ENCODE measurements around the gene VEZF1.

VEZF1 gene

GRCh38 chr17:57947369-57947768 is 40.7 kb downstream of the VEZF1 start:
- no peak for DNase-seq

DNA sequence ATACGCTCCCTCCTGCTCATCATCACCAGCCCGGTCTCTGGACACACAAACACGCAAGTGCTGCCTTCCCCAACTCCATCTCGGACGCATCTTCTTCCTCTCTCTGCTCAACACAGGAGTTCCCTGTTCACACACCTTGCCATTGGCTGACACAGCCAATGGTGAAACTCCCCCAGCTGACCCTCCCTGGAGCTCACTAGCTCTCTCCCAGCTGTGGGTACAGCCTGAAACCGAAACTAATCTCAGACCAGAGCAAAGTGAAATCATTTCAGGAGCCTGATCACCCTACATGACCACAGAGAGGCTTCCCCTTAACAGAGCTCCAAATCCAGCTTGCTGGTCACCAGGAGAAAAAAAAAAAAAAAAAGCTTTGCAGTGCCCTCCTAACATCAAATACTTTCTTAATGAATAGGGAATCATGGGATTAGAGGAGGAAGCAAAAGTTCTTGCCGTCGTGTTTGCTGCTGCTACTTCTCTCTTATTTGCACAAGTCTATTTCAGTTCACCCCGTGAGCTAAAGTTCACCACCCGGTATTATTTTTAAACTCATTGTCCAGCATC is 41.2 kb downstream of the VEZF1 start:
- DNase-seq = no peak

DNA sequence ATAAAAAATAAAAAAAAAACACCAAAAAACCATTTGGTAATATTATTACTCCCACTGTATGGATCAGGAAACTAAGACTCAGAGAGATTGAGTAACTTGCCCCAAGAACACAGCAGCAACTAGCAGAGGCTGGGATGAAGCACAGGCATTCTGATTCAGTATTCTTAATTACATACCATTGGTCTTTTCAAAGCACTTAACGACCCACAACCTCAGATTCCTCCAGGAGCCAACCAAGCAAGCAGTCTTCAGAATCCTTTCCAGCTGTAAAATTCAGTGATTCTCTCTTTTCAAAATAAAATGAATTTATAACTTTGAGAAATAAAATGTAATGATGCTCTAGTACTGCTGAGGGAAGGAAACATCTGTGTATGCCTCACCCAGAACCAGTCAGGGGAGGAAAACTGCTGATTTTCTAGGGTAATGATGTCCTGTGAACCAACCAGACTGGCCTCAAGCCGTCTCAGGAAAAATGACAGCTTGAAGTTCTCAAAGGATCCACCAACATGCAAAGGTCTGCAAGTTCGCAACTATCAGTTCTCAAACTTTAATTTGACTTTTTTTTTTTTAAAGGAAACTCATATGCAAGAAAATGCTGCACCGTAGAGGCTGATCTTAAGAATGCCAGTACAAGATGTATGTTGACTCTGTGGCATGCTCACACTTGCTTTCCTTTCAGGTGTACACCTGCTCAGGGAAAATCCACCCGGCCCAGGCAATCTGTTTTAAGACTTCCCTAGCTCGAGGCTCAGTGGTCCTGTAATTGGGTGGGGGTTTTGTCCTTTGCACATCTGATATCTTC is 41.9 kb downstream of the VEZF1 start:
- no peak for DNase-seq

DNA sequence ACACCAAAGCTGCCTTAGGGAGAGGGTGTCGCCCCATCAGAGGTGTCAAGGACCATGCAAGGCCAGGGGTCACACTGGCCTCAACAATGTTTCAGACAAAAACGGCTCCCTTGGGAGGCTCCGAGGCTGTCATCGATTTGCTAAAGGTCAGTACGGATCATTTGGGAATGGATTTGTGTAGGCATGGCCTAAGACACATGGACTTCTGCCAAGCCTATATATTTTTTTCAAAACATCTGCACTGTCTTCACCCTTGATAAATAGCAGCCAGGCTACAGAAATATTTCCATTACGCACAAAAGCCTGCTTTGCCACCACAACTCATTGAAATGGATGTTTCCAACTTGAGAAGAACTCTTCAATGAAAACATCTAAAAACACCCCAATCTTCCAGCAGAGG is 43.1 kb downstream of the VEZF1 start:
- no peak for DNase-seq

- no peak for DNase-seq
Measured at GRCh38 chr17:57943645-57944044, 44.4 kb downstream of the VEZF1 start.

DNA sequence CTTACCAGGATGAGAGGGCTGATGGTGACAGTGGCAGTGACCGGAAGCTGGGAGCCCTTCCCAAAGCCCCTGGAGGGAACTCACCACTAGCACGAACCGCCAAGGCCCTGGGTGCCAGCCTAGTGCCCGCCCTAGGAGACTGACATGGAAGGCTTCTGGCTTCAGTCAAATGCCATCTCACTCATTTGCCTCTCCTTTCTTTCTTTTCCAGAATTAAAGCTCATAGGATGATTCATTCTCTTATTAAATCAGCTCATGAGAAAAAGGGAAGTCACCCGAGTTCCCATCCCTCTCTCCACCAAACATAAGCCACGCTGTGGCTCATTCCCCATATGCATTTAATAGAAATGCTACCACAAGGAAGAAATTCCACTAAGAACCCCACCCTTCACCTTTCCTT is 44.9 kb downstream of the VEZF1 start:
- no peak for DNase-seq

DNA sequence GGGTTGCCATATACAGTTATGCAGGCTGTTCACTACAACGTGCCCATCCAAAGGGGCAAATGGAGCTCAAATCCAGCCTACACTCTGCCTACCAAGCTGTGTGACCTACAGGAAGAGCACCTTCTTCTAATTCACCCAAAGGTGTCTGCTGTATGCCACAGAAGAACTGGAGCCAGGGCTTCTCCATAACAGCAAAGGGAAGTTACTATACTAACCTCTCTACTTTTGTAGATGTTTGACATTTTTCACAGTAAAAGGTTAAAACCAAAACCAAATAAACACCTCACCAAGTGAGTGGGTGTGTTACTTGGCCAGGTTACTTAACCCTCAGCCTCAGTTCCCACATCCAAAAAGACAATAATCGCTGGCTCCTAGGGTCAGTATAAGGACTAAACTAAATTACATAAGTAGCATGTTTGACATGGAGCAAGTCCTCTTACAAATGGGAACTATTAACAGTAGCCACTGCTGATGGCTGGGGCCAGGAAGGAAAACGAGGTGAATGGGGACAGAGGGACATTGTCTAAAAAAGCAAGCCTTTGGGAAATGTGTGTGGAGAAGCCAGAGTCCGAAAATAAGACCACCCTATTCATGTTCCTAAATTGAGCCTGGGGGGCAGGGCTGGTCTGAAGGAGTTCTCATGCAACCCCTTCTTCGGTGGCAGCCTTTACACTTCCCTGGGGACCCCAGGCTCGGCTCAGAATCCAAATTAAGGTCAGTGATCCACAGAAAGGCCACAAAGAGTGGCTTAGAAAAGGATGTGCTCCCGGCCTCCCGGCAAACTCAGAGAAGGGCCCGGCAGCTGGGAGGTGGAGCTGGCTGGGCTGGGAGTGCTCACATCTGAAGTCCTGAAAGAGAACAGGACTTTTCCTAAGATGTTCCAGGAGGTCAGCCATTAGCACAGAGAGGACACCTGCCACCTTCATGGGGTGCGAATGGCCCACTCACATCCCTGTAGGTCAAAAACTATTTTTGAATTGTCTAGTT is 46.4 kb downstream of the VEZF1 start:
- DNase-seq = no peak

GRCh38 chr17:57940653-57941329 is 47.3 kb downstream of the VEZF1 start:
- DNase-seq = no peak

DNA sequence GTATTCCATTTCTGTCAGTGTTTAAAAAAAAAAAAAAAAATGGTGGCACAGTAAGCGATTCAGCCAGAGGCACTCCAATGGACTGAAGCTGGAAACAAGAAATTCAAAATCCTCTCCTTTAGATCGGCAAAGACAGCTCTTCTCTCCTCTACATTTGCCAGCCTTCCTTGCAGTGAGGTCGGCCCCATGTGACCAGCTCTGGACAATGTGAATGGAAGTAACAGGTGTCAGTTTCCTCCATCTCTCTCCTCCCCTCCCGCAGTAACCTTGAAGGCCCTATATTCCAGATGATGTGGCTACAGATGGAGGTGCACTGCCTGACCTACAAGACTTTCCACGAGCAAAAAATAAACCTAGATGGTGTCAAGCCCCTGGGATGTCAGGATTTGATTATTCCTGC is 47.8 kb downstream of the VEZF1 start:
- no peak for DNase-seq

- no peak for DNase-seq
Measured at GRCh38 chr17:57939797-57940196, 48.3 kb downstream of the VEZF1 start.

- no peak for DNase-seq
Measured at GRCh38 chr17:57938061-57938502, 50.0 kb downstream of the VEZF1 start.

GRCh38 chr17:57937492-57937891 is 50.6 kb downstream of the VEZF1 start:
- no peak for DNase-seq

- no peak for DNase-seq
Measured at GRCh38 chr17:57935833-57936807, 51.9 kb downstream of the VEZF1 start.

- no peak for DNase-seq
Measured at GRCh38 chr17:57931488-57932137, 56.4 kb downstream of the VEZF1 start.

DNA sequence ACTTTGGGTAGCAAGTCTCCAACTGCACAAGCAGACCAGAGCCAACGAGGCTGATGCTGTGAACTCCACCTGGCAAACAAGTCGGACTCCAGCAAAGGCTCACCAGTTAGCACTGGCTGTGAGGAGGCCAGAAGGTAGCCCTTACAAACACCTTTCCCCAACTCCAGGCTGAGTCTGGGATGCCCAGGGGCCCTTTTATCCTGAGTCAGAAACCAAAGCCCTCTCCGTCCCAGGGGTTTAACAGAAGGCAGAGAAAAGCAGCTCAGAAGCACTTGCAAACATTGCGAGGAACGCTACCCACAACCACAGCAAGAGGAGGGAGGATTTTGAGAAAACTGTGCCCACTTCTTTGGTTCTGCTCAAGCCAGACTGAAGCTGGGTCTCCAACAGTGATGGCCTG is 57.8 kb downstream of the VEZF1 start:
- DNase-seq = no peak

DNA sequence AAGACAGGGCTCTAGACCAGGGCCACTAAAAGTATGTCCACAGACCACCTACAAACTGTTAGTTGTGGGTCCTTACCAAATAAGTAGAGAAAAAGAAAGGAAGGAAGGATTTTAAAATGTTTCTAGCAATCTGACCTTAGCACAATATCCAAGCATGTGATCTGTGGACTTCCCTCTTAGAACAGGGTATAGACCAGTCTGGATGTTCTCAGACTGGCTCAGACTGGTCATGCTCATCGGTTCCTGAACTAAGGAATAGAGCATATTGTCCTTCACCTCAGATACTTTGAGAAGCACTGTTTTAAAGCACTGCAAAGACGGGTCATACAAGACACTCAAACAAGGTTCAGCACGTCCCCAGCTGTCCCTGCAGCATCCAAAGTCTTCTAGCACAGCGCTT is 58.7 kb downstream of the VEZF1 start:
- no peak for DNase-seq

DNA sequence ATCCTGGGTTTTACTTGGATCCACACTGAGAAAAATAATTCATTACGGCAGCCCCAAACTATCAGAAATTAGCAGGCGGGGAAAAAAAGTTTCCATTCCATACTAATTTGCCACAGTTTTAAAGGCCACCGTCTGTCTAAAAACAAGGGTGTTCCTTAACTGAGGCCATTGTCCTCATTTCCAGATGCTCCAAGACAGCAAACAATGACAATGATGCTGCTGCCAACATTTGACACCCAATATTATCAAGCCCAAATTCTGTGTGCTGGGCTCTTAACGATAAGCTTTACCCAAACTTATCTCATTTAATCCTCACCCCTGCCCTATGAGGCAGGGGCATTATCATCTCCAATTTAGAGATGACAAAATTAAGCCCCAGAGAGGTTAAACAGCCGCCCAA is 59.1 kb downstream of the VEZF1 start:
- DNase-seq = no peak

DNA sequence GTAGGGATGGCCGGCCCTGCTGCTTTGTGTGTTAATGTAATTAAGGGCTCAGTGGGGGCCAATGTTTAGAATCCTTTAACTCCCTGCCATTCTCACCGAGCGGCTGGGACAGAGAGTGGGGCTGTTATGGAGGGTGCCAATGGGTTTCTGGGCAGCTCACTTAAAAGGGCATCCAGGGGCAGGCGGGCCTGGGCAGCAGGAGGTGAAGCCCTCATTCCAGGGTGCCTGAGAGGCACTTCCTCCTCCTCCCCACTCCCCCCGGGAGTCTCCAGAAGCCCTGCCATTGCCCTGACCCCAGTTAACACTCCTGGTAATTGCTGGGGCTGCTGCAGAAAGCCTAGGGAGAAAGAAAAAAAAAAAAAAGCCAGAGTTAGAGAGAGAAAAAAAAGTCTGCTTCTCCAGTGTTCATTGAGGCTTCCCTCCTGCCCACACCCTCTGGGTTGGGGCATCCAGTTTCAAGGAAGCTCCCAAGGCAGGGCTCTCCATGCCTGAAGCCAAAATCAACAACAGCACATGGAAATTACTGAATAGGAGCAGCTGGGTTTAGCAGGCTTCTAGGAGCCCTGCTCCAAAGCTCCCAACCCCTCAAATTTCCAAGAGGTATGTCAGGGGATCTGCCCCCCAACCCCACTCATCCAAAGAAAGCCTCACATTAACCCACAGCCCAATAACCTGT is 60.9 kb downstream of the VEZF1 start:
- no peak for DNase-seq

DNA sequence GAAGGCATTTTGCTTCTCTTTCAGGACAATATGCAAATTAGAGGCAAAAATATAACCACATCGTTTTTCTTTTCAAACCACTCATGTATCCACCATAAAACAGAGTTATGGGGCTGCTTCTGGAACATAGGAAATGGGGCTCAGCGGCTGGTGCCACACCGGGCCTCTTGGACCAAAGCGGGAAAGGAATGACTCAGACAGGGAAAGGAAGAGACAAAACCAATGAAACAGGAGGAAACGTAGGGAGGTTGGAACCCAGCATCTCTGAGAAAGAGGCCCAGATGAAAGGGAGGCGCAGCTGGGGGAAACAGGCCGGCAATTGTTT is 61.4 kb downstream of the VEZF1 start:
- no peak for DNase-seq

DNA sequence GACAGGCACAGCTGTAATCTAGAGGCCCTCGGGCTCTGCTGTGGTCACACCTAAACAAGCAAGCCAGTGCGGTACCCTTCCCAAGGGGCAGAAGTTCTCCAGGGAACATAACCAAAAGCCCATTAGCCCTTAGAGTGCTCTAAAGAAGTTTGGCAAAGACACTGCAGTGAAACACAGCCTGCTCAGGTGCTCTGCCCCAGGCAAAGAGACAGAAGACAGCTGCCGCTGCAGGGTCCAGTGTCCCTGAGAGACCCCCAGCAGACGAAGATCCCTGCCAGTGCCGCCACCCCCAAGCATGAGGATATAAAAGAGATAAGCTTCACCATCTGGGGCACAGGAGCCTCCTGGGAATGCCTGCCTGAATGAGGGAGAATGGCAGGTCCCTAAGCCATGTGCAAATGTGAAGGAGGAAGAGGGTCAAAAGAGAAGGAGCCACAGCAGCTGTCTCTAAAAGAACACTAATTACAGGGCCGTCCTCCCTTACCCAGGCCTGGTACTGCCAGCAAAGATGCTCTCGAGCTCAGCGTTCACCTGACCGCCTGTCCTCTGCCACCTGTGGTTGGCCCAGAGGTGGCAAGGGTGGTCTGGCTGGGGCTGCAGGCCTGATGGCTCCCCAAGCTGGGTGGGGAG is 62.6 kb downstream of the VEZF1 start:
- DNase-seq = no peak

Measured in stimulated activated naive CD4-positive, alpha-beta T cell treated with Interleukin-2 at 50 U/mL for 16 hours (primary cell).